Endothelial cell of umbilical vein (primary cell): ENCODE results near the gene HTRA3.
"Not testable (repeated sequence)": the region's sequence is repeated elsewhere in the genome, so short reads cannot be mapped to it uniquely, and the experiment has no call there.

Experiments used
- EZH2 ChIP-seq: IDR thresholded peaks from 2 replicates; pipeline ENCODE4 v1.6.1; 2012; ENCODE audit warnings: borderline replicate concordance, low read depth, mild to moderate bottlenecking, moderate library complexity, low read length, inconsistent platforms; ENCODE audit not compliant: severe bottlenecking
- FOS ChIP-seq: IDR thresholded peaks from 2 replicates; pipeline ENCODE4 v1.6.1; 2011; ENCODE audit warnings: mild to moderate bottlenecking, low read length, moderate library complexity, borderline replicate concordance; ENCODE audit not compliant: insufficient read depth
- JUN ChIP-seq: IDR thresholded peaks from 2 replicates; pipeline ENCODE4 v1.6.1; 2011; ENCODE audit warnings: borderline replicate concordance, low read depth; ENCODE audit not compliant: insufficient read length, insufficient read depth
- MYC ChIP-seq: IDR thresholded peaks from one replicate; pipeline ENCODE4 v1.6.1; 2011; ENCODE audit warnings: mild to moderate bottlenecking, low read depth, low read length
- POLR2A ChIP-seq: IDR thresholded peaks from 2 replicates; pipeline ENCODE4 v1.6.1; 2012; ENCODE audit warnings: low read depth, mild to moderate bottlenecking, control low read depth, low read length
- POLR2AphosphoS5 ChIP-seq: IDR thresholded peaks from 2 replicates; pipeline ENCODE4 v1.6.1; 2012; ENCODE audit warnings: low read depth, mild to moderate bottlenecking, control low read depth, low read length, moderate library complexity; ENCODE audit not compliant: insufficient read depth
- TF ChIP-seq, protein P1 (sequence below), 2 donors: IDR thresholded peaks; 1 replicate in 1 of 2; 2 replicates in 1 of 2; pipeline ENCODE4 v1.5.1; 2011; ENCODE audit warnings: low read length in 2 of 2, mild to moderate bottlenecking in 2 of 2, moderate library complexity in 2 of 2, control low read depth in 1 of 2, inconsistent platforms in 1 of 2, low read depth in 1 of 2; ENCODE audit not compliant: insufficient read depth in 1 of 2; ENCODE audit errors: extremely low read depth in 1 of 2
- TF ChIP-seq, protein P2 (sequence below): IDR thresholded peaks from 2 replicates; pipeline ENCODE4 v1.6.1; 2011; ENCODE audit not compliant: insufficient read depth, insufficient read length

DNA sequence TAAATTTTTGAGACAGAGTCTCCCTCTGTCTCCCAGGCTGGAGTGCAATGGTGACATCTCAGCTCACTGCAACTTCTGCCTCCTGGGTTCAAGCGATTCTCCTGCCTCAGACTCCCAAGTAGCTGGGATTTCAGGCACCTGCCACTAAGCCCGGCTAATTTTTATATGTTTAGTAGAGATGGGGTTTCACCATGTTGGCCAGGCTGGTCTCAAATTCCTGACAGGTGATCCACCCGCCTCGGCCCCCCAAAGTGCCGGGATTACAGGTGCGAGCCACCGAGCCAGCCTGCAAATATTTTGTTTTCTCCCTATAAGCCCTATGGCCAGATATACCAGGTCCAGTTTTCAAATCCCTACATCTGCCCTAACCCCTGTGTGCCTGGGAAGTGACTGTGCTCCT lies 71.7 kb downstream of the HTRA3 start:
- TF ChIP-seq, protein P1, sequence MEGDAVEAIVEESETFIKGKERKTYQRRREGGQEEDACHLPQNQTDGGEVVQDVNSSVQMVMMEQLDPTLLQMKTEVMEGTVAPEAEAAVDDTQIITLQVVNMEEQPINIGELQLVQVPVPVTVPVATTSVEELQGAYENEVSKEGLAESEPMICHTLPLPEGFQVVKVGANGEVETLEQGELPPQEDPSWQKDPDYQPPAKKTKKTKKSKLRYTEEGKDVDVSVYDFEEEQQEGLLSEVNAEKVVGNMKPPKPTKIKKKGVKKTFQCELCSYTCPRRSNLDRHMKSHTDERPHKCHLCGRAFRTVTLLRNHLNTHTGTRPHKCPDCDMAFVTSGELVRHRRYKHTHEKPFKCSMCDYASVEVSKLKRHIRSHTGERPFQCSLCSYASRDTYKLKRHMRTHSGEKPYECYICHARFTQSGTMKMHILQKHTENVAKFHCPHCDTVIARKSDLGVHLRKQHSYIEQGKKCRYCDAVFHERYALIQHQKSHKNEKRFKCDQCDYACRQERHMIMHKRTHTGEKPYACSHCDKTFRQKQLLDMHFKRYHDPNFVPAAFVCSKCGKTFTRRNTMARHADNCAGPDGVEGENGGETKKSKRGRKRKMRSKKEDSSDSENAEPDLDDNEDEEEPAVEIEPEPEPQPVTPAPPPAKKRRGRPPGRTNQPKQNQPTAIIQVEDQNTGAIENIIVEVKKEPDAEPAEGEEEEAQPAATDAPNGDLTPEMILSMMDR (IDR thresholded peaks at IDR 0.05; ENCODE audit: extremely low read depth in 1 of 2, insufficient read depth in 1 of 2, low read depth in 1 of 2, low read length in 2 of 2) = not testable (repeated sequence)
- TF ChIP-seq POLR2A, MYC, POLR2AphosphoS5, EZH2, FOS, JUN: not testable (repeated sequence)
- TF ChIP-seq, protein P2, sequence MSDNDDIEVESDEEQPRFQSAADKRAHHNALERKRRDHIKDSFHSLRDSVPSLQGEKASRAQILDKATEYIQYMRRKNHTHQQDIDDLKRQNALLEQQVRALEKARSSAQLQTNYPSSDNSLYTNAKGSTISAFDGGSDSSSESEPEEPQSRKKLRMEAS = not testable (repeated sequence)
